ENCODE results near the gene TIMP2.
"Not testable (repeated sequence)": the region's sequence is repeated elsewhere in the genome, so short reads cannot be mapped to it uniquely, and the experiment has no call there.

The TIMP2 gene

DNA sequence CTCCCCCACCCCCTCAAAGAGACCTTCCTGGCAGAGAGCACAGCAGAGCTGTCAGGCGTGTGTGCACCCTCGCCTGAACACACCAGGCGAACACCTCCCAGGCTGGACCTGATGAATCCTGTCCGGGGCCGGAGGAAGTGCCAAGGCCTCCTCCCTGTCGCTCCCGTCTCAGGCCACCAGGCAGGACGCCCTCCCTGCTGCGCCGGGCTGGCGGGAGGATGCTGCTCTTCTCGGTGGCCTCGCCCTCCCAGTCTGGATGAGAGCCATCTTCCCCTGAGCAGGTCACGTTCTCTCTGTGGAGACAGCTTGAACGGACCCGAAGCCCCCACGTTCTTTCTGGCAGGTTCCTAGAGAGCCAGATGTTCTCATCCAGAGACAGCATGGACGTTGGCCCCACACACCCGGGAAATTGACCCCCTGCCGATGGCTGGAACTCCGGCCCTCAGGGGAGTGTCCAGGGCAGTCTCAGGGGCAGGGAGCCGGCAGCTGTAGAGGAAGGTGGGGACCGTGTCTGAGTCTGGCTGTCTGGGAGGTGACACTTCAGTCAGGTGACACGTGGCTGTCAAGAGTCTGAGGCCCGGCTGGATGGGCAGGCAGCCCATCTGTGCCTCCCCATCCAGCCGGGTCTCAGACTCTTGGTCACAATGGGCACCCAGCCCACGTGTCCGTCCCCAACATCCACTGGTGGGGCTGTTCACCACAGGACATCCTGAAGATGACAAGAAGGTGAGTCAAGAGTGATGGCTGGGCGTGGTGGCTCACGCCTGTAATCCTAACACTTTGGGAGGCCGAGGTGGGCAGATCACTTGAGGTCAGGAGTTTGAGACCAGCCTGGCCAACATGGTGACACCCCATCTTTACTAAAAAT is 5.0 kb upstream of the TIMP2 start:
- no peak for DNase-seq (ENCODE audit: low spot score)

DNA sequence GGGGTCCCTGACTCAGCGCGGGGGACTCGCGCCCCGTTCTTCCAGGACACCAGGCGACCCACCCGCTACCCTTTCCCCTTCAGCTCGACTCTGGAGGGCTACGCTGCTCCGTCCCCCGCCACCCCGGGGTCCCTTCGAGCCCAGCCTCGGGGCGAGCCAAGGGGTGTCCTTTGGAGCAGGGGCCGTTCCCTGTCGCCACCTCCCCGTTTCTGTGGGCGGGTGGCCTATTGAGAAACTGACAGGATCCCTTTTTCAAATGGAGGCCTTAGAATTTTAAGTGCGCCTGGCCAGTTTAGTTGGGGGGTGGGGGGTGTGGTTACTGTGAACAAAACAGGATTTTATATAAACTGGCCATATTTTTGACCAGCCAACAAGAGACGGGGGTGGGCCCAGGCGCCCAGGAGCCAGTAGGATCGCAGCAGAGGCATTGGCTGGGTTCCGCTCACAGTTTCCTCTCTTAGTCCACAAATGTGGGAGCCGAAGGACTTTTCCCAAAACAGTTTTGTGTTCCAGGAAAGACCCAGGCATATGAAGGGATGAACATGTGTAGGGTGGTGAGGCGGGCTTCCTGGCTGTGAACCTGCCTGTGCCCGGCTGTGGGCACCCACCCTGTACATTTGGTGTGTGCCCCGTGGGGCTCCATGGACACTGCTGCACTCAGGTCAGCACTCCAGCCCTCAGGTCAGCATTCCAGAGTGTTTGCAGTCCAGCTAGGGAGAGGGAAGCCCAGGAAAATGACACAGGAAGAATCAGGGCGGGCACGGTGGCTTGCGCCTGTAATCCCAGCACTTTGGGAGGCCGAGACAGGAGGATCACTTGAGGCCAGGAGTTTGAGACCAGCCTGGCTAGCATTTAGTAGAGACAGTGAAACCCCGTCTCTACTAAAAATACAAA is 722 bp upstream of the TIMP2 start:
- no peak for DNase-seq (ENCODE audit: low spot score)

DNA sequence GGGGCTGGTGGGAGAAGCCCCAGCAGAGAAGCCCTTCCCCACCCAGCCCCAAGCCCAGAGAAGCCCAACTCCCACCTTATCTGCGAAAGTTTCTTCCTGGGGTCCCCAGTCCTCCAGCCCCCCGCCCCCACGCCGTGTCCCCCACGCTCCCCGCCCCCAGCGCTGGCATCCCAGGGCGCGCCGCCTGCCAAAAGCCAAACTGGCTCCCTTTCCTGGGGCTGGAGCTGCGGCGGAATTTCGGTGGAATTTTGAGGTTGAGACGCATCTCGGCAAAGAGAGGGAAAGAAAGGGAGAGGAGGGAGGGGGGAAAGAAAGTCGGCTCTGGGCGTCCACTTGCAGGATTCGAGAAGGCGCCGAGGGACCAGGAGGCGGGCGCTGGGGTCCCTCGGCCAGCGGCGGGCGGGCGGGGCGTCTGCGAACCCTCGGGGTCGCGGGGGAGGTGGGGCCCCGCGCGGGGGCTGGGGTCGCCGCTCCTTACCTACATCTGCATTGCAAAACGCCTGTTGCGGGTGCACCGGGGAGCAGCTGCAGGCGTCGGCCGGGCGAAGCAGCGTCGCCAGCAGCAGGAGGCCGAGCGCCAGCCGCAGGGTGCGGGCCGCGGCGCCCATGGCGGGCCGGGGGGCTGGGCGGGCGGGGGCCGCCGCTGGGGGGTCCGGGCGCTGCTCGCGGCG is 571 bp downstream of the TIMP2 start:
- DNase-seq (ENCODE audit: low spot score): no peak

DNA sequence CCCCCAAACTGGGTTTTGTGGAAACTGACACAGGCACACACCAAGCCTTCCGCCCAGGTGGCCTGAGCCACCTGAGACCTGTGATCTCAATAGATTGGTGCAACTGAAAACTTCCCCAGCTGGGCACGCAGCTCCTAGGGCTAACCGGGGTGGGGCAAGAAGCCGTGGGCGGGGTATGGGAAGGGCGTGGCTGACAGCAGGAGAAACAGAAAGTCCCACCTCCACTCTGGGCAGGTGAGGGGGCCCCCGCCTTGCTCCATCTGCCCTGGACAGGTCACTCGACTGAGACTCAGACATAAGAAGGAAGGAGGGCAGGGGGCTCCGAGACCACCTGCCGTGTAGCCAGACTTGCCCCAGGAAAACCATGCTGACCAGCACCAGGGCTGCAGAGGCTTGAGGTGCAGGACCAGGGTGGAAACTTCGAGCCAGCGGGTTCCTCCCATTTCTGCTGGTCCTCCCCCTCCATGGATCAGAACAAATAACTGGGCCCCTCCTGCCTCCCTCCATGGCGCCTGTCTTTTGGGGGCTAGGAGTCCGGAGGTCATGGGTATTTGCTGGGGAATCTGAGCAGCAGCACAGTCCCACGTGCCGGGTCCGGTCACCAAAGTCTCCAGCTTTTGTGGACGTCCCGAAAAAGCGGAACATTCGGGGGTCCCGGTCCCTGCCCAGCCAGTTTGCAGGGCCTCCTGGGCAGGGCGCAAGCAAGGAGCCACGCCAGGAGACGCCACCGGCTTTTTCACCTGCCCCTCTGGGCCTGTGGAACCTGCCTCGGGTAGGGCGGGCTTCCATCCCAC is 1.3 kb downstream of the TIMP2 start:
- DNase-seq (ENCODE audit: low spot score): no peak

DNA sequence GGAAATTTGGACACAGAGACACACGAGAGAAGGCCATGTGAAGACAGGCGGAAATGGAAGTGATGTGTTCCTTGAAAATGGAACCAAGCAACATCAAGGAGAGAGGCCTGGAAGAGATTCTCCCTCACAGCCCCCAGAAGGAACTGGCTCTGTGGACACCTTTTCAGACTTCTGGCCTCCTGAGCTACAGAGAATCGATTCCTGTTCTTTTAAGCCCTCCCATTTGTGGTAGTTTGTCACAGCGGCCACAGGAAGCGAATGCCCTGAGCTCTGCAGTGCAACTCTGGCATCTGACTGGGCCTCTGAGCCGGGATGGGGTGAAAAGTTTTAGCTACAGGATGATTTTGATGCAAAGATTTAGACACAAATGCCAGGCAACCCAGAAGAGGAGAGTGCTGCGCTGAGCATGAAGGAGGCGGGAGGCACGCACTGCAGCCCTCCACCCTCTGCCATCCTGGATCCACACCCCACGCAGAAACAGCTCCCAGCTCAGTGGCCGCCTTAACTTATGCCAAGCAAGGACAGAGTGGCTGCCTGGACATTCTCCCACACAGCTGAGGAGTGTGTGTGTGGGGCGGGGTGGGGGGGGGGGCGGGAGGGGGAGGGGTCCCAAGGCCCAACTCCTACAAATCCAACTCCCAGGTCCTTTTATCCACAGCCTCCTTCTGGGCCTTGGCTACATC is 2.2 kb downstream of the TIMP2 start:
- no peak for DNase-seq (ENCODE audit: low spot score)

DNA sequence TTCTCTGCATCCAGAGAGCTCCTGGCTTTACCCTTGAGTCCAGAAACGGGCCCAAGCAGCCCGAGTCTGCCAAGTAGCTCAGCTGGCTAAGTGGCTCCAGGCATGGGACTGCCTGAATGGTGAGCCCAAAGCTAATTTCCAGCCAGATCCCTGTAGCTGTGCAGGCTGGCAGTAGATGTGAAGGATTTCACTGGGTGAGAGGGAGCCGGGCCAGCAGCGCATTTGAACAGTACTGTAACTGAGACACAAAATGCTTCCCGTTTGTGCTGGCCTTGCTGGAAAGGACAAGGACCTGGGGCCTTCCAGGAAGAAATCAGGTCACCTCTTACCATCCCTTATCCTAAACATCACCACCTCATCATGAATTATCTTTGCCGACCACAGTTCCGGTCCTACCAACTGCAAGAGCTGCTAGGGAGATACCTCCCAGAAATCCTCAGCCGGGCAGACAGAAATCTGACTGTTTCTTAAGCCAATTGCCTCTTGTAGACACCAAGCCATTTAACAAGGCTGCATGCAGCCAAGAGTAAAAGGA is 3.7 kb downstream of the TIMP2 start:
- DNase-seq (ENCODE audit: low spot score): no peak

DNA sequence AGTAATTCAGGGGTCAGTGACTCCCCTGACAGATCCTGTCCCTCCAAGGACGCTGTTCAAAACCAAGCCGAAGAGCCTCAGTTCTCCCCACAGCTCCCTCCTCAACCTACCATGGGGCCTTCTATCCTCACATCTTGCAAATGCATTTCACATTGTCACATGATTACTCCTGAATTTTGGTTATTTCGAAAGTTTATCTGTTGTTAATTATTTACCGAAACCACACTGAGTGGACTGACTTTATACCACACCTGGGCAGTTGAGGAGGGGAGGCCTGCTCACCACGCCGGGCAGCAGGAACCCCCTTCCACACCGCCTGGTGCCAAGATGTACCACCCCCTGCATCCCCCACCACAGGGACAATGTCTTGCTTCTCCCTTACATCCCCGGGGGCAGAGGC is 4.7 kb downstream of the TIMP2 start:
- no peak for DNase-seq (ENCODE audit: low spot score)

DNA sequence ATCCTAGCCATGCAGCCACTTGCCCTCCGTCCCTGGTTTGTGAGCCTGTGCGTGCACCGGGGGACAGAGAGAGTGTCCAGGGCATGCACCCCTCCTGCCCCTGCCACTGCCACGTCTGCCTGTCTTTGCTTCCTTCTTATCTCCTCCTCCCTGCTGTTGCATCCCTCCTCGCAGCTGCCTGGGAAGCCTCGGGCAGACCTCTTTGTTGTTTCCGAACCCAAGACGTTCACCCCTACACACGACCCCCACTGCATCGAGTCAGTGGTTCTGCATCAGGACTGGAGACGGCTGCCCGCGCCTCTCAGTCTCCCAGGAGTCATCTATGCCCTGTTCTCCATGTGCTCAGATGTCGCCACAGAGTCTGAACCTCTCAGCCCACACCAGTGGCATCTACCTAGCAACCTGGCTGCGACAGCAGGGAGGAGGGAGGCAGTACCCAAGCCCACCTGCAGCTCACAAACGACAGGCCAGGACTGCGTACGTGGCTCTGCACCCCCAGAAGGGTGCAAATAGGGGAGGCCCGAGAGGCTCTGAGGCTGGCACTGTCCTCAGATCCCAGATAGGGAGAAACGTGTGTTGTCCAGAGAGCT is 5.2 kb downstream of the TIMP2 start:
- no peak for DNase-seq (ENCODE audit: low spot score)

DNA sequence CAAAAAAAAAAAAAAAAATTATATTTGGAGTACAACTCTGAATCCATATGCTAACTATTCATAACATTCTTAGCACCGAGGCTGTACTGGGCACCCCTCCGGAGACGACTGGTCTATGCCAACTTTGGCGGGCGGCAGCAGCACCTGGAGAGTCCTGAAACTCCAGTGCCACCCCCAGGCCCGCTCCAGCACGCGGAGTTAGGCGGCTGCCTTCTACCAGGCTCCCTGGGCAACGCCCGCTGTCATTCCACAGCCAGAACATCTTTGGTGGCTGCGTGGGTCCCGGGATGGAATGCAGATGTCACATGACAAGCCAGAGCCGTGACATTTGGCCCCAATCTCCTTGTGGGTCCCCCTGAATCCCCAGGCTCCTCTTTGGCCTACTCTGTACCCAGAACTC is 6.2 kb downstream of the TIMP2 start:
- no peak for DNase-seq (ENCODE audit: low spot score)

DNA sequence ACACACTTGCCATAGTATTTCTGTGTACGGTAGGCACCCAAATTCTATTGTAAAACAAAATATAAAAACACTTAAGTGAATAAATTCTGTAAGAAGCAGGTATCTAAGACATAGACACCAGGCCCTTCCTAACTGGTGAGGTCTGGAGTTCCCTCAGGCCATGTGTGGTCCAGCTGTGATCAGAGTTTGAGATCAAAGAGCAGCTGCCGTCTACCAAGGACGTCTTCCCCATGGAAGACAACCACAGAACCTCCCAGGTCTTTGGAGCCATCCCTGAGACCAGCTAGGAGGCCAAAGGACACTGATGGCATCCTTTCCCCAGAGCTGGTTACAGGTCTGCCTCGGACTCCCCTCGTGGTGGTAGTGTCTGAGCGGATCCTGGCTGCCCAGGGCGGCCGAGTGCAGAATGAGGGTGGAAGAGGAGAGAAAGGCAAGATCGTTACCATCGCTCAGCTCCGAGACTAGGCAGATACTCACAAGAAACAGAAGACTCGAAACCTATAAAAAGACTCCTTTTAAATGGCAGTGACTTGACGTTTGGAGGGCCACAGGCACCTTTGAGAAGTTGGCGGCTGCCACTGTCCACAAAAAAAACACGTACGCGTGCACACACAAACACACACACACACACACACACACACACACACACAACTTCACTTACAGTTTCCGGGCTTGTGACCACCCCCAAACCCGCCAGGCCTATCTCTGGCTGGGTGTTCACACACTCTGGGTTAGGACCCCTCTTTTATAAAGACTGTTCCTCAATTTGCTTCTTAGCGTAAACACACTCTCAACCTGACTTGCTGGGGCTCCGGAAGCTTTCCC is 7.5 kb downstream of the TIMP2 start:
- no peak for DNase-seq (ENCODE audit: low spot score)

DNA sequence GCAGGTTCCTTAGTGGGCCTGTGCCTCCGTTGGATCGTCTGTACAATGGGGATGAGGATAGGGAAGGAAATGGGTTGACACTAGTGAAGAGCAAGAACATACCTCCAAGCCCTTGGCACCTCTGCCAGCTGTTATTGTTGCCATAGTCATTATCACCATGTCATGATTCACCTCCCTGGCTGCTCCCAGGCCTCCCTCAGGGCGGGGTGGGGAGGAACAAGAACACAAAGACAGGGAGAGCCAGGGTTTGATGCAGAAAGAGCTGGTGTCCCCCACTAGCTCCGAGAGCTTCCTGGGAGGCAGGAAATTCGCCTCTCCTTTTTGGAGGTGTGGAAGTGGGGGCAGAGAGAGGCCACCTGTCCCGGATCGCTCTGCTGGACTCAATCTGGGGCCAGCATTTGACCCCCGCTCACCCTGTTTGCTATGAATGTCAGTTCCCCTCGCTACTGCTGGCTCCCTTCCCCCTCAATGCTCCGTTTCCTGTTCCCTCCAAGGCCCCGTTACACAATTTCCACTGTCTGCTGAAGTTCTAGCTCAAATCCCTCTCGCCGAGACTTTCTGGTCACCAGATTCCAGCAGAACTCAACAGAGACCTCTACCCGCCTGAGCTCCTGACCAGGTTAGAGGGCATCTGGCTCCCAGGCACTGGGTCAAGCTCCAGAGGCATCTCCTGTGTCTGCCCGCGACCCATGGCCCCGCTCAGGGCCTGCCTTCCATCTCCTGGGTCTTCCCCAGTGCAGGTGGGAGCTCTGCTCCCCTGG is 9.1 kb downstream of the TIMP2 start:
- no peak for DNase-seq (ENCODE audit: low spot score)

DNA sequence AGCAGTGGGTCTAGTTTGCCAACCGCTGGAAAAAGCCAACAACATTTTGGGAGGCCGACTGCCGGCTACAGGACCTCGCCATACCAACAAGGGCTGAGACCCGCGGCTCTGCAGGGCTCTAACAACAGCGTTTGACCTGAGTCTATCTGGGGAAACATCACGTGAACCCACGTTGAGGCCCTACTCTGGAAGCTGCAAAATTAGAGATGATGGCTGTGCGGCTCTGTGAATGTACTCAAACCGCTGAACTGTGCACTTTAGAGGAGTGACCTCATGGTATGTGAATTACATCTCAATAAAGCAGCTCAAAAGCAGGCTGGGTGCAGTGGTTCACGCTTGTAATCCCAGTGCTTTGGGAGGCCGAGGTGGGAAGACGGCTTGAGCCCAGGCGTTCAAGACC is 12.1 kb downstream of the TIMP2 start:
- DNase-seq (ENCODE audit: low spot score): no peak

DNA sequence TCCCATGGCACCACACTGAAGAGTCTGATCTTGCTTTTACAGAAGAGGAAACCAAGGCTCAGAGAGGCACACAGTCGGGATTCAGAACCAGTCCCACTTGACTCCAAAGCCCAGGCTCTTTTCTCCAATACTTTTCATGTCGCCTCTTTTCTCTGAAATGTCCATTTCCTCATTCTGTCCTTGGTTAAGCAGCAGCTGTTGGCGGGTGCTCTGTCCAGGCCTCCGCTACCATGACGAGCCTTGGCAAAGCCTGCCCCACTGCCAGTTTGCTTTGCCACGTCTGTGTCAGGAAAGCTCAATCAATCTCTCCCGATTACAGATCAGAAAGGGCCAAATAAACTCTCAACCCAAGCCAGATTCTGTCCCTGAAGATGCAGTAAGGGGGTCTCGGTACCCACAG is 13.1 kb downstream of the TIMP2 start:
- no peak for DNase-seq (ENCODE audit: low spot score)

DNA sequence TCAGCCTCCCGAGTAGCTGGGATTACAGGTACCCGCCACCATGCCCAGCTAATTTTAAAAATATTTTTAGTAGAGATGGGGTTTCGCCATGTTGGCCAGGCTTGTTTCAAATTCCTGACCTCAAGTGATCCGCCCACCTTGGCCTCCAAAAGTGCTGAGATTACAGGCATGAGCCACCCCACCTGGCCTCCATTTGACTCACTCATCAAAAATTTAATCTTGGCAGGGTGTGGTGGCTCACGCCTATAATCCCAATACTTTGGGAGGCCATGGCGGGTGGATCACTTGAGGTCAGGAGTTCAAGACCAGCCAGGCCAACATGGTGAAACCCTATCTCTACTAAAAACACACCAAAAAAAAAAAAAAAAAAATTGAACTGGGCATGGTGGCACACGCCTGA is 13.6 kb downstream of the TIMP2 start:
- DNase-seq (ENCODE audit: low spot score): not testable (repeated sequence)

DNA sequence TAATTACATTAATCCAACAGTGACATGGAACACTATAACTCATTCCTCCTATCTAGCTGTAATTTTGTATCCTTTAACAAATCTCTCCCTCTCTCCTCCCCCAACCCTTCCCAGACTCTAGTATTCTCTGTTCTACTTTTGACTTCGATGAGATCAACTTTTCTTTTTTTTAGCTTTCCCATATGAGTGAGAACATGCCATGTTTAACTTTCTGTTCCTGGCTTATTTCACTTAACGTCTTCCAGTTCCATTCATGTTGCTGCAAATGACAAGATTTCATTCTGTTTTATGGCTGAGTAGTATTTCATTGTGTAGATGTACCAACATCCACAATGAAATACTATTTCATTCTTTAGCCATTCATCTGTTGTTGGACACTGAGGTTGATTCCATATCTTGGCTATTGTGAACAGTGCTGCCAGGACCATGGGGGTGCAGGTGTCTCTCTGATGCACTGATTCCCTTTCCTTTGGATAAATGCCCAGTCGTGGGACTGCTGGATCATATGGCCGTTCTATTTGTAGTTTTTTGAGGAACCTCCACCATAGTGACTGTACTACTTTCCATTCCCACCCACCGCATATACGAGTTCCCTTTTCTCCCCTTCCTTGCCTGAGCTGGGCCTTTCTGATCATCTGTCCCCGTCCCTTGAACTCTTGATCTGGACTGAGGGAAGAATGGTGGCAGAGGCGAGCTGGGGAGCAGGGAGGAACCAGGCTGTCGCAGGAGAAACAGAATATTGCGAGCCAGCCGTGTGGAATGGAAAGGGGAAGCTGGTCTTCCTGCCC is 14.5 kb downstream of the TIMP2 start:
- DNase-seq (ENCODE audit: low spot score): no peak

DNA sequence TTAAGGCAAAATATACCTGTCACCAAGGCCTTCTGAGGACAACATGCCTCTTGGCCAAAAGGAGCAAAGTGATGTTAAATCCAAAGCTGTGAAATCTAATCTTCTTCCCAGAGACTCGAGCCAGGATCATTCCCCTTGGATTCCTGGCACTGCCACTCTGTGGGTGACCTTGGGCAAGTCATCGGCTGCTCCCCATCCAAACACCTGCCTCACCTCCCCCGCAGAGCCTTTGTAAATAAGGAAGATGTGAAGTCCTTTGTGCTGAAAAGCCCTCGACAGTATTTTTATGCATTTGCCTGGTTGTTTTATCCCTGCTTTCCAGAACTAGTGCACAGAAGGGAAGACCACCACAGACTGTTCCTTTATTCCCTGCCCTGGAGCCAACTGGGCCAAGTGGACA is 16.8 kb downstream of the TIMP2 start:
- no peak for DNase-seq (ENCODE audit: low spot score)

DNA sequence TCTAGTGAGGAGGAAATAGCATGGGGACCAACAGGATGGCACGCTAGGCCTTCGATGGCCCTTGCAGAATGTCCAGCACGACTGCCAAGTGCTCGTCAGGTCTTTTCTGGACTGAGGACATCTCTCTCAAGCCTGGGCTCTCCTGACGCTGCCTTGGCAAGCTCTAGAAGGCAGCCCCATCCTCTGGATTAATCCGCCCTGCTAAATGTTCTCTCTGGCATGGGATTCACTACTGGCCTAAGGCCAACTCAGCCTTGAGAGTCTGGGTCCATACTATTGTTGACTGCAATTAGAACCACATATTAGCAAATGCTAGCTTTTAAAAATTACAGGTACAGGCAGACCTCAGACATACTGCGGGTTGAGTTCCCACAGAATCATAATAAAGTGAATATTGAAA is 19.6 kb downstream of the TIMP2 start:
- DNase-seq (ENCODE audit: low spot score): no peak

DNA sequence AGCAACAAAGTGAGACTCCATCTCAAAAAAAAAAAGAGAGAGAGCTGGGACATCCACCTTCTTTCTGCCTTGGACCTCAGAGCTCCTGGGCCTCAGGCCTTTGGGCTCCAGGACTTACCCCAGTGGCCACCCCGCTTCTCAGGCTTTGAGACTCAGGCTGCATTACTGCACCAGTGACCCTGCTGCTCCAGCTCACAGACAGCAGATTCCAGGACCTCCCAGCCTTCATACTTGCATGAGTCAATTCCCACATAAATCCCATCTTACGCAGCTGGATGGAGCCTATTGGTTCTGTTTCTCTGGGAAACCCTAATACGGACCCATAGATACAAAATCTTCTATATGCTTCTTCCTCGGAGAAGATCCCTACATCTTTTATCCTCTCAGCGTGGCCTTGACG is 20.1 kb downstream of the TIMP2 start:
- no peak for DNase-seq (ENCODE audit: low spot score)

All from HuH-7.5 (cell line).